ENCODE data around the gene SORCS2.

Gene SORCS2

DNA sequence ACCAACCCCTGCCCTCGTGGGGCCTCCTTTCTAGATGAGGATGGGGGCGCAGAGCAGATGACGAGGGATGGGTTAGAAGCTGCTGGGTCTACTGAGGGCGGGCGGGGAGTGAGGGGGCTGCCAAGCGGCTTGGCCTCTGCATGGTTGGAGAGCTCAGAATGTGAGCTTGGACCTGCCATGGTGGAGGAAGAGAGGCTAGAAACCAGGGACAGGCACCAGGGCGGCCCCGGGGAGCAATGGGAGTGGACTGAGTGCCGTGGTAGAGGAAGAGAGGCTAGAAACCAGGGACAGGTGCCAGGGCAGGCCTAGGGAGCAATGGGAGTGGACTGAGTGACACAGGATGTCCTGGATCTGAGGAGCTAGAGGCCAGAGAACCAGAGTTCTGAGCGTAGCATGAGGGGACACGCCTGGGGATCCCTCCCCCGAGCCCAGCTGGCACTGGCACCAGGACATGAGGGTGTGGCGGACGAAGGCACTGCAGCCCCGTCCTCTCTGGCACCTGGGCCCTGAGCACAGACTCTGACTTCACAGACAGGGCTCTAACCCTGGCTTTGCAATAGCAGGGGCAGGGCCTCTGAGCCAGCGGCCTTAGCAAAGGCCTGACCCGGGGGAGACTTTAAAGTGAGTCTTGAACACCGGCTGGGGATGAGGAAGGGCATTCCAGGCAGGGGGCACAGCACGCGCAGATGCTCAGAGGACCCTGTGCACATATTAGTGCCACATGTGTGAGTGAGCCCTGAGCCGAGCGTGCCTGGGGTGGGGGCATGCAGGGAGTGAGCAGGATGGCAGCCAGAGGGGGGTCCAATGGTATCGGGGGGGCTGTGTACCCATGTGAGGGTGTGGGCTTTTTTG is 456.4 kb downstream of the SORCS2 start:
- no peak for DNase-seq

DNA sequence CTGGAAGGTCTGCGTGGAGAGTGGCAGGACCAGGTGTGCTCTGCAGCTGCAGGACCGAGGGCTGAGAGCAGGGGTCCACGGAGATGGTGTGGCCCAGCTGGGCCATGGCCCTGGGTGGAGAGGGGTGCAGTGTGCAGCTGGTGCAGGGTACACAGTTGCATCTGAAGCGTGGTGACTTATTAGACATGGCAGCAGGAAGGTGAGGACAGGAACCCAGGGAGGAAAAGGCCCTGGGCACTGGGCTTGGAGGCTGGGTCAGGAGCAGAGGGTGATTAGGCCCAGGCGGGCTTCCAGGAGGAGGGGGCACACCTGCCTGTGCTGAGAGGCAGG is 457.0 kb downstream of the SORCS2 start:
- DNase-seq = no peak

DNA sequence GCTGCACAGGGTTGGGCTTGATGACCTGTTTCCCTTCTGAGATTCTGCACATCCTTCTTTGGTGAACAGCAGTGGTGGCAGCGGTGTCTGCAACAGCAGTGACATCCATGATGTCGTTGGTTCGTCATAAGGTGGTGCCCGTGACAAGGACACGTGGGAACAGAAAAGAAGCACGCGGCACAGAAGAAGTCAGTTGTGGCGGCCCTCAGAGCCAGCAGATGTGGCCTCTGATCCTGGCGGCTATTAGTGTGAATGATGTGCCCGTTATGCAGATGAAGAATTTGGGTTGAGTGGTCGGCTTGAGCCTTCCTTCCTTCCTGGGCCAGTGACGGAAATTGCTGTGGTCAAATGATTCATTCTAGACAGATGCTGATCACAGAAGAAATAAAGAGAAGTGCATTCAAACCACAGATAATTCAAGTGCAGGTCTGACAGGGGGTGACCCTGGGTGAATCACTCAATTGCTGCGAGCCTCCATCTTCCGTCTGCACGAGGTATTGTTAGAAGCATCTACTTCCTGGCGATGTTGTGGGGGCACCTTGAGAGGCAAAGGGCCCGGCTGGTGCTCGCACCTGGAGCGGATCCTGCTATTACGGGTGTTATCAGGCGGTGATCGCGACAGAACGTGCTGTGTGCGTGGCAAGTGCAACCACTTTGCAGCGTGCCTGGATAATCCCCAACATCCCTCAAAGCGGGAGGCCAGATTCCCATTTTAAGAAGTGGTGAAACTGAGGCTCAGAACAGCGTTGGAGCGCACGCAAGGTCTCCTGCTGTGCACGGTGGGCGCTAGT is 457.6 kb downstream of the SORCS2 start:
- peak; percentile 47 for DNase-seq

DNA sequence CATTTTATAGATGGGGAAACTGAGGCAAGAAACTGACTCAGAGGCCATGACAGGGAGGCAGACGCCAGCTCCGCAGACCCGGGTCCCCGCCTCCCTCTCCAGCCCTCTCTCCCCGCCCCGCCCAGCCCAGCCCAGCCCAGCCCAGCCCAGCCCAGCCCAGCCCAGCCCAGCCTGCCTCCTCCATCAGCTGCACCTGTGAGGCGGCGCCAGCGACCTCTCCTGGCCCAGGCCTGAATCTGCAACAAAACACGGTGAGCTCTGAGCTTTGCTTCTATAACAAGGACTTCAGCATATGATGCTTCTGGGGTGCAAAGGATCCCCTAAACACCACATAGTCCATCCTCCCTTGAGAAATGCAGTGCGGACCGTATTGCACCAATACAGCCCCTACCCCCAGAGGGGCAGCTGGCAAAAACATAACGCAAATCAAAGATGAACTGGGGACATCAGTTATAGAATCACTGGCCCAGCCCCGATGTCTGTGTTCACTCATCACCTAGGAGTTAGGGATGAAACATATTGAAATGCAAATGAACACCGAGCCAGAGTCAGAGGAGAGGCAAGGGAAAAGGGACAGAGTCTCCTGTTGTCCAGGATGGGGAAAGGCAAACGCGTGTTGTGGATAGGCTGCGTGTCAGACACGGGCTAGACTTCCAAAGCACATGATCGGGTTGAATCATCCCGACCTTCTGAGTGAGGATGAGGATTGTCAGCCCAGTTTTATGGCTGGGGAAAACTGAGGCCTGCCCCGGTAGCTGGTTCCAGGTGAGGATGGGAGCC is 458.5 kb downstream of the SORCS2 start:
- no peak for DNase-seq

DNA sequence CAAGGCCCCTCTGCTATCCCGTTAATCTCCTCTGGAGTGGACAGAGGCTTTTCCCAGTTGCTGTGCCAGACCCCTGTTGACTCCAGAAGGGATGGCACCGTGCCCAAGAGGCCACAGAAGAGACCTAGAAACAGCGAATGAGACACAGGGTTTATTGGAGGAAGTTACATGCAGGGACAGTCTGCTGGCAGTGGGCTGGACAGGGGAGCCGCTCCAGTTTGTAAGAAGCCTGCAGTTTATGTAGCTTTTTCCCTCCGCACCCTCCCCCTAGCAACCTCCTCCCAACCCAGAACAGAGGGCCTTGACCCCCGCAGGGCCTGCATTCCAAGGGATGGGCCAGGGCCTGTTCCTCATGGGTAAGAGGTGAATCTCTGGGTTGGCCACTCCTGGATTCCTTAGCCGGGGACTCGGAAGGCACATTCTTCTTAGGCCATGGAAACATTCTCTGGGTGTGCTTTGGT is 459.2 kb downstream of the SORCS2 start:
- no peak for DNase-seq

DNA sequence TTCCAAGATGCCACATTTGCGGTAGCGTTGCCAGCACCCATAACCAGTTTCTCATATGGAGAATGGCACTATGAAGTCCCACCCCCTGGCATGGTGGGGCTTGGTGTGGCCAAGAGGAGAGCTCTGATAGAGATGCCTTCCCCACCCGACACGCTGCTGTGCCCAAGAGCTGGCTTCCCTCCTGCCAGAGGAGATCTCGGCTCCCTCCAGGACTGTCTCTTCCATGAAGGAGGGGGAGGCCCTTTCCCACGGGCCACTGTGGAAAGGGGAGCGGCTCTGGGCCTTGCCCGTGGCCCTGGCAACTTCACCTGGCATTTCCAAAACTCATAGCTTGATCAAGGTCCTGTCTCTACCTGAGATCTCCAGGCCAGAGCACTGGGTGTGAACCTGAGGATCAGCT is 459.7 kb downstream of the SORCS2 start:
- no peak for DNase-seq

DNA sequence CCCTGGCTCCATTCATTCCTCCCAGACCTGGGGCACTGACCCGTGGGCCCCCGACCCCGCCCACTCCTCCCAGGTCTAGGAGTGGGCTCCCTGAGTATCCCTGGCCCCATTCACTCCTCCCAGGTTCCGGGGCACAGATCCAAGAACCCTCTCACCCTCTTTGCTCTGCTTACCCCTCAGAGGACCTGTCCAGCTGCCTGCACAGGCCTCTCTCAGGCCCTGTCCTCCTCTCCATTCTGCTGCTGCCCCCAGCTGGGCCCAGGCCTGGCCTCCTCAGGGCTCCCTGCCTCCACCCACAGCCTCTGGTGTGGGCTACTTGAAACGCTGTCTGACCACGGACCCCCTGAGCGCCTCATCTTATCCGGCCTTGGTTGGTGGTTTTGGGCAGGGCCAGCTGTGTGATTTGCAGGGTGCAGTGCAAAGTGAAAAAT is 460.1 kb downstream of the SORCS2 start:
- DNase-seq = no peak

DNA sequence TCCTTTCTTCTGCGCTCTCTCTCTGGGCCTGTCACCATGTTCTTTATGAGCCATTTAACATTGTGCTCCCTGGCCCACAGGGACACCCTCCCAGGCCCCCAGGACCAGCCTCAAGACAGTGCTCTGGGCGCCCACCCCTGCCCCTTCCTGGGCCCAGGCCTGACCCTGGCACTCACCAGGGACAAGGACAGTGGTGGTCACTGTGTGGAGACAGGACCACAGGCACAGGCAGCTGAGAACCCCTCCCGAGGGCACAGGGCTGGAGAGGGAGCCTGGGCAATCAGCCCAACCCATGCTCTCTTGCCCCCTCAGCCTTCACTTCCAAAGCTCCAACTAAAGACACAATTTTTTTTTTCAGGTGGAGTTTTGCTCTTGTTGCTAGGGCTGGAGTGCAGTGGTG is 460.6 kb downstream of the SORCS2 start:
- no peak for DNase-seq

DNA sequence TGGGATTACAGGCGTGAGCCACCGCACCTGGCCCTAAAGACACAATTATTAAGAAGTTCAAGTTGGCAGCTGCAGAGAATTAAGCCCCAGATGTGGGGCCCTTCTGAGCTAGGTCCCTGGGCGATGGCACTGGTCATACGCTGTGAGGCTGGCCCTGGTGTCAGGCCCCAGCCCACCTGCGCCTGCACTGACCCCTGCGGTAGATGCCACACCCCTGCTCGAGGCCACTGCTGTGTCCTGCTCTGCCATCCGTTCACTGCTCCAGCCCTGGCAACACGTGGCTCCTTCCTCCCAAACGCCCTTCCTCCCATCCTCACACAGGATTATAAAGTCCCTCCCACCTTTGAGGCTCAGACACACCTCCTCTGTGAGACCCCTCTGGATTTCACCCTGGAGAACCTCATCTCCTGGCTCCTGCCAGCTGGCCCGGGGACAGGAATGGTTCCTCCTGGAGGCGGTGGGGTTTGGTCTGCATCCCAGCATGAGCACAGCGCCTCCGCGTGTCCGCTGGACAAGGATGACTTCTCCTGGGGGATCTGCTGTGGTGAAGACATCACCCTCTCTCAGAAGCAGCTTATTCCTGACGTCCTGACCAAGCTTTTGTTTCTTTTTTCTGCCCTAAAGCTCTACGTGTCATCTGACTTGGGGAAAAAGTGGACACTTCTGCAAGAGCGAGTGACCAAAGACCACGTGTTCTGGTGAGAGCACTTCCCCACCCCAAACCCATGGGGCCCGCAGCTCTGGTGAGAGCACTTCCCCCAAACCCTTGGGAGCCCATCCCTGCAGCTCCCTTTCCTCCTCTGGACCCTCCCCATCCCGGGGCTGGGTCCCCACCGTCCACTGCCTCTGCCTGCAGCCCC is 461.4 kb downstream of the SORCS2 start:
- DNase-seq = no peak

DNA sequence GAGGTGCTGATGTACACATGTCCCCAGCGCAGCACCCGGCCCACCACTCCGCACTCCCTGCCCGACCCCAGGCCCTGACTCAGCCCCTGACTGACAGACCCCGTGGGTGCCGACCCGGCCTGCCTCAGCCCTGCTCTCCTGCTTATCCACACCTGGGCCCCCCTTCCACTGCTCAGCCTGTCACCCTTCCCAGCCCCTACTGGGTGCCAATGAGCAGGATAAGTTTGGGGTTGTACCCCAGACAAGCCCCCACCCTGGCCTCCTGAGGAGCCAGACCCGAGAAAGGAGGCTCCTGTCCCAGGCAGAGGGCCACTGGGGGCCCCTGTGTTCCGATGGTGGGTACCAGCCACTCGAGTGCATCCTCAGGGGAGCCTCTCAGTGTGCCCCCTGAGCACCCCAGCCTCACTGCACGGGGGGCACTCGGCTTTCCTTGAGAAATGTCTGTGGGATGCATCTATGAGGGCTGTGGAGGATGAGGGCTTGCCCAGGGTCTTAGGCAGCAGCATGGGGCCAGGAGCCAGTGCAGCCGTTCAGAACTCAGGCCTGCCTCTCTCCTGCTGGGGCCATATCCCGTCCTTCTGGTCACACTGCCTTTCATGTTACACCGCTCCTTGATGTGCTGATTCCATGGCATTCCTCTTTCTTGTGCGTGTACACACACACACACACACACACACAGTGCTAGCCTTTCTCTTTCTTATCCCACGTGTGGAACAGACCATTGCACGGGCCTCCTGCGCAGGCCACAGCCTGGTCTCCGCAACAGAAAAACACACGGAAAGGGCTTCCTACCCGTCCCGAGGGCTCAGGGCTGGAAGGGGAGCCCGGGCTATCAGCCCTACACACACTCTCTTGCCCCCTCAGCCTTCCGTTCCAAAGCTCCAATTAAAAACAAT is 462.5 kb downstream of the SORCS2 start:
- no peak for DNase-seq

DNA sequence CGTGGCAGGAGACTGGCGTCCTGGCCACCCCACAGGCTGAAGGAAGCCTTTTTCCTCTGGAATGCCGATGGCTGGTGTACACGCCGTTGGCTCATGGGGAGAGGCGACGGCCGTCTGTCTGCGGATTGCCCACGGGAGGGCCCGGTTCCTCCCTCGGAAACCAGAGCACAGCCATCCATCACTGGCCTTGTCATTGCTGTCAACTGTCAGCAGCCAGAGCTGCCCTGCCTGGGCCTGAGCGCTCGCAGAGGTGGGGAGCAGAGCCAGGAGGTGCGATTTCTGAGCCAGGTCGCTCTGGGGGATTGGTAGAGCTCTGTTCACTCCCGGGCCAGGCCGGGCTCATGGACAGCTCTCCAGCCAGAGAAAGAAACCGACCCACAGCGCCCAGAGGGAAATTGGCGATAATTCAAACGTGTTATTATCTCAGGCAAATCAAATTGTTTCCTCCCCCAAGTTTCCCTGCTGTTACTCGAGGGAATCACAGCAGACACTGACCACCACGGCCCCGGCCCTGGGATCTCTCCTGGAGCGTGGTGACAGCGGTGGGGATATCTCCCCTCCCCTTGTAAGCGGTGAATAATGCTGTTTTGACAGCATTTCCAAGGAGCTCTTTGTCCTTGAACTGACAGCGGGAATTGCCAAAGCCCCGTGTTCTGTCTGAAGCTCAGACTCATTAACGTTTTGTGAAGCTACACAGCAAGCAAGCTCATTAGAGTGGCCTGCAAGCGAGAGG is 463.3 kb downstream of the SORCS2 start:
- DNase-seq = no peak

DNA sequence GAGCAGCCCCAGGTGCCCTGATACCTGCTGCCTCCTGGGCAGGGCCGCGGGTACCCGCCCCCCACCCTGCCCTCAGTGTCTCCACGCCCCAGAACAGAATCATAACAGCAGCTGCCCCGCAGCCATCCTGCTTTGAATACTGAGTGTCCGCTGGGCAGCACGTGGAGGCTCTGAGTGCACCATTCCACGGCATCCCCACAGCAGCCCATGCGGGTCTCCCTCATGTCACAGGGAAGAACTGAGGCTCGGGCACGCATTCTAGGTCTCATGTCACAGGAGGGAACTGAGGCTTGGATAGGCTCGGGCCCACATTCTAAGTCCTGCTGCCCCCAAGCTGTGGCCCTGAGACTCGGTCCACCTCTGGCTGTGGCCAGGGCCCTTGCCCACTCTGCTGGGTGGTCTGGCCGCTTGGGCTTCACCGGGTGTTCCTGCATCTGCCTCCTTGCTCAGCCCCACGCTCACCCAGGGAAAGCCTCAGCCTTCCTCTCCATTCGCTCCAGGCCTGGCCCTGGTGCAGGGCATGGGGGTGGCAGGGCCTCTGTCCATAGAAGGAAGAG is 464.0 kb downstream of the SORCS2 start:
- DNase-seq = no peak

DNA sequence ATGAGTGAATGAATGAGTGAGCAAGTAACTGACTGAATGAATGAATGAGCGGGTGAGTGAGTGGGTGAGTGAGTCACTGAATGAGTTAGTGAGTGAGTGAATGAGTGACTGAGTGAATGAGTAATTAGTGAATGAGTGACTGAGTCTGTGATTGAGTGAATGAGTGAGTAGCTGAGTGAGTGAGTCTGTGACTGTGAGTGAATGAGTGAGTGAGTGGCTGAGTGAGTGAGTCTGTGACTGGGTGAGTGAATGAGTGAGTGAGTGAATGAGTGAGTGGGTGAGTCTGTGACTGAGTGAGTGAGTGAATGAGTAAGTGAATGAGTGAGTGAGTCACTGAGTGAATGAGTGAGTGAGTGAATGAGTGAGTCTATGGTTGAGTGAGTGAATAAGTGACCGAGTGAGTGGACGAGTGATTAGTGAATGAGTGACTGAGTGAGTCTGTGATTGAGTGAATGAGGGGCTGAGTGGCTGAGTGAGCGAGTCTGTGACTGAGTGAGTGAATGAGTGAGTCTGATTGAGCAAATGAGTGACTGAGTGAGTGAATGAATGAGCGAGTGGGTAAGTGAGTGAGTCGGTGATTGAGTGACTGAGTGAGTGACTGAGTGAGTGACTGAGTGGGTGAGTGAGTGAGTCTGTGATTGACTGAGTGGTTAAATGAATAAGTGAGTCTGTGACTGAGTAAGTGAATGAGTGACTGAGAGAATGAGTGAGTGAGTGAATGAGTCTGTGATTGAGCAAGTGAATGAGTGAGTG is 465.4 kb downstream of the SORCS2 start:
- no peak for DNase-seq

DNA sequence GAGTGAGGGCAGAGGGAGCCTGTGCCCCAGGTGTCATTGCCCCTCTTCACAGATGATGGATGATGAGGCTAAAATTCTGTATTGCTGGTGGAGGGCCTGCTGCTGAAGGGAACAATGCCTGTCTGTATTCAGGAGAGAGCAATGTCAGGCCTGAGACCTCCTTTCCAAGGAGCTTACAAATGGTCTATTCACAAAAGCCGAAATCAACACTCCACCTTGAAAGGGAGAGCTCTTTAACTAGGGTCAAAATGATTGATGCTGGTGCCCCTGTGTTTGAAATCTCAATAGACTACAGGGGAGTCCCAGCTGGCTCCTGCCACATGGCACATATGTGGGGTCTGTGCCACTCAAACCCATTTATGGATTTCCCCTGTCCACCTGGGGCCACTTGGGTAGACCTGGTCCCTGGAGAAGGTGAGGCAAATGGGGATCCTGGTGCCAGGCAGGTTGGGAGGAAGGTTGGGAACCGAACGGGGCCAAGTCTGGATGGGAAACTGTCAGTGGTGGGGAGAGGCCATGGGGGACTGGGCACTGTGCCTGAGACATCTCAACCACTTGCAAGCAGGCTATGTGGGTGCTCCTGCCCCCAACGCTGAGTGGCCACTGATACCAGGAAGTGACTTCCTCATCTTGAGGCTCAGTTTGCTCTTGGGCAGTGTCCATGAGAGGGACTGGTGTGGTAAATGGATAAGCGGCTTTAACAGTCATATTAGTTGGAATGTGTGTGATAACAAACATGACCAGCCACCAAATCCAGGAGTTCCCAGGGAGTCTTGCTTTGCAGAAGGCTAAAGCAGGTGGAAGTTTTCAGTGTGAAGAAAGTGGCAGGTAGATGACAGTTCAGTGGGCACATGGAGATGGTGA is 466.2 kb downstream of the SORCS2 start:
- no peak for DNase-seq

DNA sequence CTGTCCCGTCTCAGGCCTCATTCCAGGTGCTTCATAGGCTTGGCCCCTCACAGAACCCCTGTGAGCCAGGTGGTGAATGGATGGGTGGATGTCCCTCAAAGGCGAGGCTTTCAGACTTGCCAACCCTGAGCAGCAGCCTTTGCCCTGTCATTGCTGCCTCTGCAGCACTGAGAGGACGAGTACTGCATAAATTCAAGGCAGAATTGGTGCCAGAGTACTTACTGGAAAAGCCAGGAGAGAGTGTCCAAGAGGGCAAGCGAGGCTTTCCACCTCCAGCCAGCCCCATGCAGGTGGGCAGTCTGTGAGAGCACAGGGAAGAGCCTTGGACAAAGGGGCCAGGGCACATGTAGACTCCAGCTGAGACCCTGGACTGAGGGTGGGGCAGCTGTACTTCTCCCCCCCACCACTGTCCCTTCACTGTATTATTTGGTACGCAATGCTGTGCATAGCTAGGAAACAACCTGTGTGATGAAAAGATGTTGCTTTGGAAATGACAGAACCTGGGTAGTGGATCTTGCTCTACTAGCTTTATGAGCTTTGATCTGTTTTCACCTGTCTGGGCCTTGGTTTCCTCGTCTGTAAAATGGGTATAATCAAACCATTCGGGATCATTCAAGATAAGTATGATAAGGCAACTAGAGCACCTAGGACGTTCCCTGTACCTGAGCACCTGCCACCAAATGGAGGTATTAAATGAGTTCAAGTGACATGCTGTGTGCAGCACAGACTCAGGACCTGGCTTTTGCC is 467.3 kb downstream of the SORCS2 start:
- no peak for DNase-seq

DNA sequence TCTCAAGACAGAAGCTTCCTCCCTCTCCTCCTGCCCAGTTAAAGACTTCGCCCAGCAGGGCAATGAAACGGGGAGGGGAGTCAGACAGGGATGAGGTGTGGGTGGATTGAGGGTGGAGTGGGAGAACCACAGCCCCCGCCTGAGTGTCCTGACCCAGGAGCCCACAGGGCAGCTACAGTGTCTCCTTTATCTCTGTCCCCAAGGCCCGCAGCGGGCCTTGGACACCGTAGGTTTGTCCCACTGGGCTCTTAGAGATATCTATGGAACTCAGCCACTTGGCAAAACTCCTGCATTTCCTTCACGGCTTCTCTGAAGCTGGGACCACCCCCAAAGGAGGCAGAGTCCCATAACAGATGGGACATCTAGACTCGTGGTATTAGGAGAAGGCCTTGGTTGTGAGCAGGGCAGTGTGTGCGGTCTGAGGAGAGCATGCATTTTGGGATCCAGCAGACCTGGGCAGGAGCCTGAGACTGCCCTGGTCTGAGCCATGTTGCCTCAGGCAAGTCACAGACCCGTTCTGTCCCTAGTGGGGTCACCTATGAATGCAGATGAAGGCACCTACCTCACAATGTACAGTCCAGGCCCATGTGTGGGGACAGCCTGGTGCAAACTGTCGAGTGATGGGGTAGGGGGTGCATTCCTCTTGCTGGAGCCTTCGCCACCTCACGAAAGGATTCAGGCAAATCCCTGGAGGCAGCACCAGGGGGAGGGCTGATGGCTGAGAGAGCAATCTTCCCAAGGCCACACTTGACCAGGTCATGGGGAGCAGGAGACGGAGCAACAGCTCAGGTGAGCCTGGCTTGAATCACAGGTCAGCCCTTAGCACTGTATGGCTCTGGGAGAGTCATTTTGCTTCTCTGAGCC is 468.1 kb downstream of the SORCS2 start:
- no peak for DNase-seq

Measured in activated gamma-delta T cell treated with Interleukin-2 at 50 U/mL for 16 hours (primary cell).